K562 (cell line): Measurements from ENCODE around the gene COL23A1. TPM values are rescaled to one million over a fixed set of nuclear protein-coding genes. Genes with fewer than 3 reads are reported as not detected.

ENCODE experiments used
- ATAC-seq: fragments of 200-7000 bp; cut with Tn5 transposase; 3 replicates; pipeline ENCODE4 v1.9.1; 2020; ENCODE audit warnings: moderate library complexity
- BruUV-seq: library from RNA; stranded (reverse); fragments of 400-500 nt; replicated peaks from 2 replicates; lab custom pipeline; 2021; lab: Mats Ljungman, UMichigan
- CTCF ChIA-PET: fragments of 300-600 bp; formaldehyde crosslinking; extraction: SDS; loops from one replicate; lab custom pipeline; 2021; ENCODE audit warnings: low intra/inter-chr PET ratio; lab: Yijun Ruan, JAX
- POLR2A ChIA-PET: fragments of 300-600, 350-650 bp; sonication (Branson Sonifier 250); formaldehyde crosslinking; extraction: SDS; loops from one replicate; lab custom pipeline; 2021; ENCODE audit warnings: antibody characterized with exemption, inconsistent platforms; lab: Yijun Ruan, JAX
- DNase-seq, 4 experiments: peaks; one replicate each; pipeline versions ENCODE4 v3.0.0 to v3.0.0-alpha.2; 2011 to 2018; ENCODE audit warnings: low spot score in 3 of 4, mixed read lengths in 3 of 4; ENCODE audit errors: extremely low read depth in 1 of 4
- FAIRE-seq: peaks from 2 replicates; lab custom pipeline; 2011; peaks lifted over from hg19 to GRCh38; lab: Jason Lieb, UNC
- H2AFZ ChIP-seq: 2 replicates; pipeline ENCODE4 v1.6.0; 2011; ENCODE audit warnings: low read depth, low read length, control low read depth, inconsistent platforms
- H3K27ac ChIP-seq: fragments of 200-600 bp; 3 replicates; pipeline ENCODE4 v1.8.0; 2011; ENCODE audit warnings: low read depth, mild to moderate bottlenecking, control low read depth, inconsistent platforms, low read length, moderate library complexity, mixed read lengths; ENCODE audit errors: extremely low read depth
- H3K27me3 ChIP-seq, 2 experiments: fragments of 300-600 bp in 1 of 2; 2 replicates in 1 of 2; 3 replicates in 1 of 2; pipeline versions ENCODE4 v1.6.0 to v1.8.0; 2011; ENCODE audit warnings: inconsistent platforms in 2 of 2, low read length in 2 of 2, mild to moderate bottlenecking in 1 of 2, mixed read lengths in 1 of 2, moderate library complexity in 1 of 2; ENCODE audit not compliant: control insufficient read depth in 2 of 2, insufficient read depth in 2 of 2
- H3K36me3 ChIP-seq: fragments of 300-600 bp; 3 replicates; pipeline ENCODE4 v1.8.0; 2011; ENCODE audit warnings: mild to moderate bottlenecking, low read length, inconsistent platforms; ENCODE audit not compliant: control insufficient read depth, insufficient read depth
- H3K4me1 ChIP-seq, 2 experiments: fragments of 200-600 bp in 1 of 2; replicated peaks in 1 of 2; 2 replicates in 1 of 2; 3 replicates in 1 of 2; pipeline versions ENCODE4 v1.5.1 to v1.8.0; 2011; ENCODE audit warnings: inconsistent platforms in 2 of 2, low read length in 2 of 2, mild to moderate bottlenecking in 1 of 2, mixed read lengths in 1 of 2, moderate library complexity in 1 of 2; ENCODE audit not compliant: control insufficient read depth in 2 of 2, insufficient read depth in 2 of 2
- H3K4me2 ChIP-seq: 2 replicates; pipeline ENCODE4 v1.6.1; 2011; ENCODE audit warnings: low read length, control low read depth, inconsistent platforms, mixed read lengths; ENCODE audit not compliant: insufficient read depth
- H3K4me3 ChIP-seq: fragments of 200-600 bp; sonication (generic), shearing (Covaris generic); 2 replicates; pipeline ENCODE4 v1.5.1; 2016; ENCODE audit warnings: control low read depth, inconsistent platforms
- H3K79me2 ChIP-seq: fragments of 200-600 bp; 3 replicates; pipeline ENCODE4 v1.8.0; 2011; ENCODE audit warnings: low read length, inconsistent platforms; ENCODE audit not compliant: control insufficient read depth, insufficient read depth
- H3K9ac ChIP-seq, 2 experiments: 2 replicates each; pipeline versions ENCODE4 v1.6.0 to v1.6.1; 2011; ENCODE audit warnings: low read depth in 2 of 2, low read length in 2 of 2, control low read depth in 1 of 2, inconsistent platforms in 1 of 2, mild to moderate bottlenecking in 1 of 2, mixed read lengths in 1 of 2; ENCODE audit not compliant: insufficient read depth in 1 of 2
- H3K9me1 ChIP-seq: one replicate; pipeline ENCODE4 v1.6.0; 2011; ENCODE audit warnings: inconsistent platforms, mild to moderate bottlenecking, low read length, moderate library complexity; ENCODE audit not compliant: control insufficient read depth, insufficient read depth
- H3K9me3 ChIP-seq: replicated peaks from 2 replicates; pipeline ENCODE4 v1.5.1; 2011; ENCODE audit warnings: low read depth, low read length, inconsistent platforms; ENCODE audit not compliant: control insufficient read depth, insufficient read depth
- H4K20me1 ChIP-seq: replicated peaks from 2 replicates; pipeline ENCODE4 v1.6.1; 2011; ENCODE audit warnings: low read length, inconsistent platforms, mixed read lengths; ENCODE audit not compliant: control insufficient read depth, insufficient read depth
- CREB5 ChIP-seq: fragments of 250-450 bp; sonication (Bioruptor Pico); IDR thresholded peaks from 2 replicates; pipeline ENCODE4 v1.5.0; 2020; ENCODE audit warnings: mild to moderate bottlenecking
- HEY1 ChIP-seq: fragments of 250-450 bp; sonication (Bioruptor Pico); IDR thresholded peaks from 2 replicates; pipeline ENCODE4 v1.5.0; 2020; ENCODE audit warnings: mild to moderate bottlenecking, moderate library complexity, borderline replicate concordance
- MAFG ChIP-seq: fragments of 450-650 bp; conservative IDR thresholded peaks from 2 replicates; pipeline ENCODE4 v1.6.1; 2016; ENCODE audit warnings: missing genetic modification characterization, missing compliant biosample characterization
- NFIC ChIP-seq: fragments of 450-650 bp; IDR thresholded peaks from 2 replicates; pipeline ENCODE4 v1.6.1; 2017; ENCODE audit warnings: mild to moderate bottlenecking, inconsistent platforms
- POLR2G ChIP-seq: fragments of 200-400 bp; formaldehyde crosslinking; IDR thresholded peaks from 2 replicates; pipeline ENCODE4 v1.6.1; 2017; ENCODE audit warnings: low read depth, mild to moderate bottlenecking, antibody characterized with exemption, low read length, moderate library complexity
- RNF219 ChIP-seq: fragments of 250-450 bp; sonication (Bioruptor Pico); IDR thresholded peaks from 2 replicates; pipeline ENCODE4 v1.5.0; 2022; ENCODE audit warnings: mild to moderate bottlenecking
- SRF ChIP-seq, 2 experiments: fragments of 250-450, 450-650 bp in 1 of 2; sonication (Bioruptor Pico) in 1 of 2; sonication (generic) in 1 of 2; formaldehyde crosslinking; IDR thresholded peaks; 2 replicates each; pipeline versions ENCODE4 v1.5.0 to v1.5.1; 2020 to 2022; ENCODE audit warnings: mild to moderate bottlenecking in 1 of 2, missing genetic modification reagents in 1 of 2
- WGBS: fragments of 100-300 bp; shearing (Covaris generic); methylation state at CpG from one replicate; pipeline ENCODE4 v1.1.6; 2016; ENCODE audit warnings: low coverage, mixed read lengths; ENCODE audit not compliant: insufficient coverage; ENCODE audit errors: missing lambda C conversion rate; 5-methylcytosine and 5-hydroxymethylcytosine counted together
- in situ Hi-C: fragments of 300-500 bp; cut with MboI; formaldehyde crosslinking; loops from 4 replicates; pipeline ENCODE4 v1.15.0; 2018; ENCODE audit warnings: inconsistent platforms, mixed read lengths
- intact Hi-C: fragments of 100-400 bp; cut with micrococcal nuclease; formaldehyde crosslinking; loops from 2 replicates; pipeline ENCODE4 v1.14.2; 2022
- polyA plus RNA-seq, 8 experiments: library from polyadenylated mRNA; depleted of rRNA in 4 of 8; stranded (reverse) in 5 of 8; unstranded in 3 of 8; fragments of >200 nt; fragmentation: Nextera tagmentation in 2 of 8; fragmentation: Illumina TruSeq in 1 of 8; extraction: Ambion mirVana in 2 of 8; extraction: Trizol in 1 of 8; gene quantifications; 2 replicates each; pipeline versions ENCODE4 v1.2.1 to v1.2.3, GENCODE V29; 2011 to 2014; ENCODE audit warnings: inconsistent platforms in 1 of 8, missing spikeins in 1 of 8
- total RNA-seq, 7 experiments: library from RNA; depleted of rRNA in 6 of 7; stranded (reverse); fragments of >200 nt in 6 of 7; fragmentation: Illumina TruSeq in 2 of 7; extraction: Trizol in 2 of 7; gene quantifications; 2 replicates each; pipeline versions ENCODE4 v1.2.1 to v1.2.3, GENCODE V29; 2011 to 2021; ENCODE audit warnings: low replicate concordance in 1 of 7

The COL23A1 gene
- total and polyA plus RNA-seq, 9 of the 15 experiments (the other 6 are each of a cell fraction or from before 2014, with no cell fraction given) = 0.09 TPM; not detected in 8

- TF ChIP-seq RNF219 (CRISPR knock-in tag) (no peak), MAFG (tag) (peak; percentile 46; the same call in 1 of the 2 replicates)
- TF ChIP-seq, all 486 proteins: peak for 6
Measured at GRCh38 chr5:178476972-178477754, 113.0 kb downstream of the COL23A1 start (continued).

GRCh38 chr5:178476531-178476930 is 113.7 kb downstream of the COL23A1 start:
- no peaks in the 10 kb centered on the region for H3K9me1 ChIP-seq
- H3K79me2 ChIP-seq = no peaks in the 10 kb centered on the region
- POLR2A ChIA-PET = no interaction called here
- H3K4me2 ChIP-seq = no peak overlapping the region
- H2AFZ ChIP-seq = no peak overlapping the region
- TF ChIP-seq HEY1 (CRISPR knock-in tag) = no peak
- TF ChIP-seq POLR2G = no peak
- TF ChIP-seq SRF (CRISPR knock-in tag; IDR thresholded peaks at IDR 0.05) = no peak
- no peak for TF ChIP-seq CREB5 (CRISPR knock-in tag)
- peak; percentile 76 for TF ChIP-seq NFIC
- no TSS peak for BruUV-seq
- CTCF ChIA-PET = no interaction called here
- in situ Hi-C loops = no loop called here
- H3K9ac ChIP-seq = peak overlapping the region in 1 of 2 experiments; percentile 26; a peak in 1 of 4 replicates
- H3K27me3 ChIP-seq = peaks cover 8 to 32% of the 10 kb centered on the region in 2 experiments
- no peak overlapping the region for H3K4me3 ChIP-seq
- H3K27ac ChIP-seq = no peak overlapping the region
- ATAC-seq = peak; percentile 54
- H3K36me3 ChIP-seq = no peaks in the 10 kb centered on the region
- H3K9me3 ChIP-seq = 0 out of 2 replicates have a peak, but pooled peaks cover 3% of the 10 kb centered on the region
- peaks cover 0 to 3% of the 10 kb centered on the region in 2 experiments; a peak in 2 of 5 replicates for H3K4me1 ChIP-seq
- 42% methylated on average over 8 of the region's 8 CpGs for WGBS
- FAIRE-seq = no peak
- DNase-seq = peak in 2 of 4 experiments; percentile 18 to 21
- intact Hi-C loops = no loop called here
- no peaks in the 10 kb centered on the region for H4K20me1 ChIP-seq
